Left lung (tissue), 10 donors: Measurements from ENCODE around the gene C6orf132. TPM values are rescaled to one million over a fixed set of nuclear protein-coding genes. Genes with fewer than 3 reads are reported as not detected.

Experiments
- ATAC-seq: fragments of 200-7000 bp; cut with Tn5 transposase; one replicate; pipeline ENCODE4 v1.9.1; 2020; ENCODE audit warnings: moderate library complexity
- DNase-seq, 4 donors: peaks; one replicate each; pipeline ENCODE4 v3.0.0-alpha.2; 2013 to 2020
- H3K27ac ChIP-seq, 2 donors: fragments of 200-600 bp; sonication (generic) in 1 of 2; one replicate each; pipeline versions ENCODE4 v1.5.0 to v1.8.0; 2020 to 2021
- H3K27me3 ChIP-seq, 2 donors: fragments of 200-600 bp; sonication (generic) in 1 of 2; one replicate each; pipeline versions ENCODE4 v1.5.0 to v1.8.0; 2020 to 2021
- H3K36me3 ChIP-seq, 2 donors: fragments of 200-600 bp; sonication (generic) in 1 of 2; one replicate each; pipeline versions ENCODE4 v1.5.0 to v1.8.0; 2020 to 2021
- H3K4me1 ChIP-seq, 2 donors: fragments of 200-600 bp; one replicate each; pipeline ENCODE4 v1.8.0; 2021
- H3K4me3 ChIP-seq, 2 donors: fragments of 200-600 bp; sonication (generic) in 1 of 2; one replicate each; pipeline versions ENCODE4 v1.5.0 to v1.8.0; 2020 to 2021; ENCODE audit warnings: mild to moderate bottlenecking in 1 of 2
- H3K9me3 ChIP-seq, 2 donors: fragments of 200-600 bp; sonication (generic) in 1 of 2; one replicate each; pipeline versions ENCODE4 v1.5.0 to v1.8.0; 2020 to 2021
- CTCF ChIP-seq, 2 donors: fragments of 200-600 bp; sonication (generic) in 1 of 2; IDR thresholded peaks; one replicate each; pipeline versions ENCODE4 v1.5.0 to v1.8.0; 2021; ENCODE audit warnings: antibody characterized with exemption in 2 of 2
- intact Hi-C, 2 donors: fragments of 100-400 bp; cut with DNase I; formaldehyde crosslinking; loops; one replicate each; pipeline versions ENCODE4 v1.11.2 to v1.14.2; 2022
- polyA plus RNA-seq, 6 donors: library from polyadenylated mRNA; unstranded; fragments of 120-200 nt; gene quantifications; one replicate each; pipeline ENCODE4 v1.2.1, GENCODE V29; 2013; ENCODE audit not compliant: insufficient read length in 6 of 6
- total RNA-seq, 2 donors: library from RNA; stranded (reverse); fragmentation: NEBNext Ultra II Directional; extraction: Animal tissue kit (Norgen Biotek cat#: 25700); gene quantifications; one replicate each; pipeline ENCODE4 v1.2.1, GENCODE V29; 2021
- donor health status: DM: no; HTN: yes; CAD: no.
- donor health status: DM: no; HTN: no; CAD: no.

C6orf132 gene
- total and polyA plus RNA-seq, 8 donors, result 2.4 to 20.3 (median 3.0) TPM

GRCh38 chr6:42140032-42140431, 2.4 kb downstream of the C6orf132 start:
- peak; percentile 4 for ATAC-seq
- TF ChIP-seq CTCF (IDR thresholded peaks at IDR 0.05), result no peak

GRCh38 chr6:42138630-42139619, 3.5 kb downstream of the C6orf132 start:
- peaks cover 9 to 22% of the 10 kb centered on the region in 2 donors for H3K4me1 ChIP-seq
- TF ChIP-seq CTCF (IDR thresholded peaks at IDR 0.05), result no peak
- intact Hi-C loops, result no loop called here
- H3K9me3 ChIP-seq, result no peaks in the 10 kb centered on the region
- DNase-seq (no peak), ATAC-seq (no peak)
- no peak overlapping the region for H3K27ac ChIP-seq
- H3K36me3 ChIP-seq, result no peaks in the 10 kb centered on the region
- H3K27me3 ChIP-seq, result peaks cover 0 to 32% of the 10 kb centered on the region in 2 donors
- H3K4me3 ChIP-seq, result no peak overlapping the region

More at GRCh38 chr6:42140032-42140431, 2.4 kb downstream of the C6orf132 start:
- no peaks in the 10 kb centered on the region for H3K36me3 ChIP-seq
- intact Hi-C loops, result no loop called here
- H3K27ac ChIP-seq, result no peak overlapping the region
- DNase-seq, result peak in 1 of 4 donors; percentile 56
- no peaks in the 10 kb centered on the region for H3K9me3 ChIP-seq
- H3K4me1 ChIP-seq, result peaks cover 9 to 22% of the 10 kb centered on the region in 2 donors
- peaks cover 0 to 32% of the 10 kb centered on the region in 2 donors for H3K27me3 ChIP-seq
- H3K4me3 ChIP-seq, result no peak overlapping the region

- intact Hi-C loops, result no loop called here
- ATAC-seq, result no peak
- H3K4me1 ChIP-seq, result peaks cover 9 to 22% of the 10 kb centered on the region in 2 donors
Measured at GRCh38 chr6:42138190-42138589, 4.2 kb downstream of the C6orf132 start.

GRCh38 chr6:42137194-42137753, 5.1 kb downstream of the C6orf132 start:
- H3K4me3 ChIP-seq, result no peak overlapping the region
- intact Hi-C loops, result no loop called here
- DNase-seq (no peak), ATAC-seq (peak; percentile 47)
- no peak for TF ChIP-seq CTCF (IDR thresholded peaks at IDR 0.05)
- no peaks in the 10 kb centered on the region for H3K9me3 ChIP-seq
- peaks cover 0 to 17% of the 10 kb centered on the region in 2 donors for H3K27me3 ChIP-seq
- no peaks in the 10 kb centered on the region for H3K36me3 ChIP-seq
- H3K27ac ChIP-seq, result peak overlapping the region; percentile 34 to 44
- peaks cover 3 to 14% of the 10 kb centered on the region in 2 donors for H3K4me1 ChIP-seq

More at GRCh38 chr6:42138190-42138589, 4.2 kb downstream of the C6orf132 start:
- no peaks in the 10 kb centered on the region for H3K9me3 ChIP-seq
- H3K27me3 ChIP-seq, result peaks cover 0 to 26% of the 10 kb centered on the region in 2 donors
- H3K4me3 ChIP-seq, result no peak overlapping the region
- H3K36me3 ChIP-seq, result no peaks in the 10 kb centered on the region
- H3K27ac ChIP-seq, result no peak overlapping the region
- DNase-seq, result no peak
- TF ChIP-seq CTCF (IDR thresholded peaks at IDR 0.05), result no peak
